Measurements from ENCODE around the gene PCBP4.
"Not testable (repeated sequence)": the region's sequence is repeated elsewhere in the genome, so short reads cannot be mapped to it uniquely, and the experiment has no call there.

Gene PCBP4

DNA sequence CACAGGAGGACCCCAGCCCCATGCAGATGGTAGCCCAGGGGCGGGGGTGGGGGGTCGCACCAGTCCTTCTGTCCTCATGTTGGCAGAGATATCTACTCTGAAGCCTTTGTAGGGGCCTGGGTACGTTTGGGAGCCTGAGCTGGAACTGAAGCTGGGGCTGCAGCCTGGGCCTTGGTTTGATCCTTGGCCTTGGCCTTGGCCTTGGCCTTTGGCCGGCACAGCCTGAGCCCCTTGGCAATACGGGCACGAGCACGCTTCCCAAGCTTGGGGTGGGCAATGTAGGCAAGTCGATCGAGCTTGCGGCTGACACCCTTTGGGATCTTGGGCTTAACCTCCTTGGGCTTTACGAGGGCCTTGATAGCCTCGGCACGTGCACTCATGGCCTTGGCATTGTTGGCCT lies 26.4 kb upstream of the PCBP4 start:
- DNase-seq: not testable (repeated sequence)

GRCh38 chr3:51992017-51992682 lies 24.9 kb upstream of the PCBP4 start:
- DNase-seq: no peak

GRCh38 chr3:51990501-51990971 lies 23.3 kb upstream of the PCBP4 start:
- DNase-seq: not testable (repeated sequence)

- DNase-seq: no peak
These were observed 21.3 kb upstream of the PCBP4 start for GRCh38 chr3:51988286-51989146.

- no peak for DNase-seq
These were observed 20.3 kb upstream of the PCBP4 start for GRCh38 chr3:51987568-51987967.

DNA sequence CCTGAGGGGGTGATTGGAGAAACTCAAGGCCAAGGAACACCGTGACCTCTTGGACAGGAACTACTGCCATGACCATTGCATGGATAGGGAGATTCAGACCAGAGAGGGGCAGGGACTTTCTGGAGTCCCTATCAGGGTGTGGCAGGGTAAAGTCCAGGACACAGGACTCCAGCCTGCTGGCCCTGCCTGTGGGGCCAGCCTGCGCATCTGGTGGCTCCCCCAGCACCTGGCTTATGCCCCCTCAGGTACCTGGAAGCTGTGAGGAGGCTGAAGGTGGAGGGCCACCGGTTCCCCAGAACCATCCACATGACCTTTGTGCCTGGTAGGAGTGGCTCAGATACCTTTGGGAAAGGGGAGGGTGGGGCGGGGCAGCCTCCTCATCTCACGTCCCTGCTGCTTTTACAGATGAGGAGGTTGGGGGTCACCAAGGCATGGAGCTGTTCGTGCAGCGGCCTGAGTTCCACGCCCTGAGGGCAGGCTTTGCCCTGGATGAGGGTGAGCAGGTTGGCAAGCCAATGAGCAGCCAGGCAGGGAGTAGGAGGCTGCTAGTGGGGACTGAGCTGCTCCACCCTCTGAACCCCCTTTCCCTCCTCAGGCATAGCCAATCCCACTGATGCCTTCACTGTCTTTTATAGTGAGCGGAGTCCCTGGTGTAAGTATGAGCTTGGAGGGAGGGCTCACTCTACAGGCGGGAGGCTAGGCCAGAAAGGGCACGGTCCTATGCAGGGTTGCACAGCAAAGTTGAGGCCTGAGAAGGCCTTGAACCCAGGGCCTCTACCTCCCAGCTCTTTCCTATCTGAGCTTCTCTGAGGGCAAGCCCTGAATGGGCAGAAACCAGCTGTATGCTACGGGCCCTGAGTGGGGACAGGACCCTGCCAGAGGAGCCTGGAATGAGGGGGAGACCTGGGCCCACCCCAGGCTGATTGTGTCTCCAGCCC lies 19.0 kb upstream of the PCBP4 start:
- no peak for DNase-seq

GRCh38 chr3:51985063-51985462 lies 17.8 kb upstream of the PCBP4 start:
- DNase-seq: no peak

- DNase-seq: no peak
These were observed 17.0 kb upstream of the PCBP4 start for GRCh38 chr3:51984269-51984647.

DNA sequence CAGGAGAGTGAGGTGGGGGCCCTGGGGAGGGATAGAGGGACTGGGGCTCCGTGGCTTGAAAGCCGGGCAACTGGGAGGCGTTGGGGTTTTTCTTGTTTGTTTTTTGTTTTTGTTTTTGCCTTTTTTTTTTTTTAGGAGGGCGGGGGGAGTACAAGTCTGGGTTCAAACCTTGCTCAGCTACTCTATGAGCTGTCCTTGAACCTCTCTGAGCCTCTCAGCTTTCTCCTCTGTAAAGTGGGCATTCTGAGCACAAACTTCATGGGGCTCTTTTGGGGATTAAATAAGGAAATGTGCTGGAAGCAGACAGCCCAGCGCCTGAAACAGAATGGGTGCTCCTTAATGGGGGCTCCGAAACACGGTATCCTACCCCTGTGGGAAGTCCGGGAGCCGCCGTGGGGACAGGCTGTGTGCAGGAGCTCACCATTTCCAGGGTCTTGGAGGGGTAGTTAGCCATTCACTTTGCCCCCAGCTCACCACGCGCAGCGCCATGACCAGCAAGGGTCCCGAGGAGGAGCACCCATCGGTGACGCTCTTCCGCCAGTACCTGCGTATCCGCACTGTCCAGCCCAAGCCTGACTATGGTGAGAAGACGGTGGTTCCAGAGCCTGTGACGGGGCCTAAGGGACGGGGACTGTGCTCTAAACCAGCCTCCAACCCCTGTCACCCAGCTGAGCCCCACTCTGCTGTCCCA lies 16.5 kb upstream of the PCBP4 start:
- no peak for DNase-seq

GRCh38 chr3:51982838-51983577 lies 15.8 kb upstream of the PCBP4 start, which contains the start of gene ACY1:
Gene ACY1, plus strand, starts transcription at chr3:51983535. Its CDS starts 530 bp downstream, at chr3:51984065.
- DNase-seq: peak; percentile 85

GRCh38 chr3:51982352-51982837 lies 15.1 kb upstream of the PCBP4 start:
- DNase-seq: no peak

- DNase-seq: no peak
These were observed 13.0 kb upstream of the PCBP4 start for GRCh38 chr3:51980253-51980652.

- DNase-seq: no peak
These were observed 10.9 kb upstream of the PCBP4 start for GRCh38 chr3:51978143-51978502.

GRCh38 chr3:51977446-51978142 lies 10.3 kb upstream of the PCBP4 start:
- no peak for DNase-seq

DNA sequence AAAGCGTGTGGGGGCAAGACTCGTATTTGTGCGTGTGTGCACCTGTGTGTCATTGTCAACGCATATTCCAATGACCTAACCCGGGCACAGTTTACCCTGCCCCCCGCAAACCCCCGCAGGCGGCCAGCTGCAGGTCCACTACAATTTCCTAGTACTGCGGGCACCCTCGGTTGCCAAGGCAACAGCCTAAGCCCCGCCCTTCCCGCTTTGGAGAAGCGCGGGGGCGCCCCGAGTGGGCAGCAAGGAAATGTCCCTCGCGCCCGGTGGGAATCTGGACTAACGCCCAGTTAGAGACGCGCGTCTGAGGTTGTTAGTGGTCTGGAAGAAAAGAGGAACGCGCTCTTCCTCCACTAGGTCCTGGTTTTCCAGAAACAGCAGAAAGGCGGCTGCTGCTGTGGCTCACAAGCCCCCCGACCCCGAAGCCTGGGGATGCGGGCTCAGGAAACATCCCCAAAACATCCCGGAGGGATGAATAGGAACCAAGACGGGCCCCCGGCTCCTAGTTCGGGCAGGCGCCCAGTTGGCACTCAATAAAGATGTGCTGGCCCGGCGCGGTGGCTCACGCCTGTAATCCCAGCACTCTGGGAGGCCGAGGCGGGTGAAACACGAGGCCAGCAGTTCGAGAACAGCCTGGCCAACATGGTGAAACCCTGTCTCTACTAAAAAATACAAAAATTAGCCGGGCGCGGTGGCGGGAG lies 8.7 kb upstream of the PCBP4 start:
- DNase-seq: peak; percentile 54

DNA sequence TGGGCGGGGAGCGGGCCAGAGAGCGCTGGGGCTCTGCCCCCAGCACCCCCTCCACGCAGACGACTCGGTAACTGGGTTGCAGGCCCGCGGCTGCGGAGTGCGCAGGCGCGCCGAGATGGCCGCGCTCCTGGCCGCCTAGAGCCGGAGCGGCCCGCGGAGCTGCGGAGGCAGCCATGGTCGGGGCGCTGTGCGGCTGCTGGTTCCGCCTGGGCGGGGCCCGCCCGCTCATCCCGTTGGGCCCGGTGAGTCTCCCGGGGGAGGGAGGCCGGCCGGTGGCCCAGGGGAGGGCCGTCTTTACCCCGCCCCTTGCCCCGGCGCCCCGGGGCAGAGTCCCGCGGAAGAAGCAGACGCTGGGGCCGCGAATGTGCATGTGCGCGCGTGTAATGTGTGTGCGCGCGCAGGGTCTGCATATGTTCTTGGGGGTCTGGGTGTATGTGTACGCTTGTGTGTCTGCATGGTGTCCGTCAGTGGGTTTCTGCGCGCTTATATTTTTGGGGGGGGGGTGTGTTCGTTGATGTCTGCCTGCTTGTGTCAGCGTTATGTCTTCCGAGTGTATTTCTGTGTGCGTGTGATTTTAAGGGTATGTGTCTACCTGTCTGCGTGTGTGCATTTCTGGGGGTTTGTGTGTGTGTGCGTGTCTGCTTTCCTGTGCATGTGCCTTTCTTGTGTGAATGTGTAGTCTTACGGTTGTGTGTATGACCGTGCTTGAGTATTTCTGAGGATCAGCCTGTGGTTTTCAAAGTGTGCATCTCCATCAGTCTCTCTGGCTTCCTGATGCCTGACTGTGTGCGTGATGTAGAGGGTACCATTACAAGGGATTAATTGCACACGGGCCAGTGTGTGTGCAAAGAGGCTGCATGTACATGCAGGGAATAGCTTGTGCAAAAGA lies 8.0 kb upstream of the PCBP4 start, which contains the start of gene ABHD14A:
TSS of gene ABHD14A (plus strand) at position 102 of the 889 bp plus-strand sequence. CDS start at position 174, 72 bp downstream.
- DNase-seq: peak; percentile 64

DNA sequence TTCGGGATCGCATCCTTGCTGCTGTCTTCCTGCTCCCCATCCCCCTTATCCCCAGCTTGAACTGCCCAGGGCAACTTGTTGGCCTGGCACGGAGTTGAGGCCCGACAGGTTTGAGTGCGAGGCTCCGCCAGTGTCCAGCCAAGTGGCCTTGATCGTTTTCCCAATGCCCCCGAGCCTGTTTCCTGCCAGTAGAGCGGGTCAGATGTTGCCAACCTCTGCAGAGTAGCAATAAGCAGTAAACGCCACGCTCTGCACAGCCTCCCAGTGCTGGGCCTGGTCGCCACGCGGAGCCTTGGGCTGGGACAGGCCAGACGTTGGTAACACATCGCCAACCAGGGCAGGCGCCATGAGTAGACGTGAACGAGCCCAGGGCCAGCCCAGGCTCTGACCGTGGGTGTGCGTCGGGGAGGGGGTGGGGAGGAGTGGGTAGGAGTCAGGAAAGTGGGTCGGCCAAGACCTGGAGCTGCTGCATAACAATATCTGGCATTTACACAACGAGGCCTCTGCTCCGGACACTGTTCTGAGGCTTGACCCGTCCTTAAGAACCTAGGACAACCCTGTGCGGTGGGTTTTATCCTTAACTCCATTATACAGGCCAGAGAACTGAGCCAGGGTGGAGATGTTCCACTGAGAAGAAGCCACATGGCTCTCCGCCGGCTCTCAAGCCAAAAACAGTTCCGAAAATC lies 7.2 kb upstream of the PCBP4 start:
- DNase-seq: no peak

GRCh38 chr3:51971350-51971749 lies 4.1 kb upstream of the PCBP4 start:
- no peak for DNase-seq
